ENCODE data around the gene SEMA6C.

DNA sequence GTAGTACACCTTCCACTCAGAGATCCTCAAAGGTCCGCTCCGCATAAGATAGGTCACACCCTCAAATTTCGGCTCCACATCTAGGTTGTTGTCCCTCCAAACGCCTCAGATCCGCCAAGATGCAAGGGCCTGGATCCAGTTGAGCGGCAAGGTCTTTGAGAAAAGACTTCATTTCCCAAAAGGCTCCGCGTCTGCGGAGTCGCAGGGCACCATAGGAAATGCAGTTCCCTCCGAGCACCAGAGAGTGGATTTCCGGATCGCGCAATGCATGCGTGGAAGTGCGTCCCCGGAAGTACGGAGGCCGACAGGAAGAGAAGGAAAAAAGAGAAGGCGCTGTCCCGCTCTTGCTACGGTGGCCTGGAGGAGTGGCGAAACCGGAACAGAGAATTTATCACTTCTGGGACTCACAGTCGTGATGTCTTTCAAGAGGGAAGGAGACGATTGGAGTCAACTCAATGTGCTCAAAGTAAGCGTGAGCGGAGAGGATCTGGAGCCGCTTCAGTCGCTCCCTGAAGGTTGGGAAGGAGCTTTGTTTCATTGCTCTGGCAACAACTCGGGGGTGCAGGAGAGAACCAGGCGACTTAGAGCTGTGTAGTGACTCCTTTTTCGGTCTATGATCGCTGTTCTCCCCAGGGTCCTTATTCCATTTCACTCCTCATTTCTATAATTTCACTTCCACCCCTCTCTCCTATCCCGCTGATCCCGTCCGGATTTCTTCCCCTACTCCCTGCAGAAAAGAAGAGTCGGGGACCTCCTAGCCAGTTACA lies 19.5 kb upstream of the SEMA6C start, which contains the start of the genes LYSMD1 and SCNM1:
- TF ChIP-seq POLR2A (IDR thresholded peaks at IDR 0.05) (peak; percentile 9 to 50), CTCF (IDR thresholded peaks at IDR 0.05) (peak in 4 of 6 experiments; percentile 33 to 54 (median 38))
